Stimulated activated naive CD4-positive, alpha-beta T cell treated with Interleukin-2 at 50 U/mL for 16 hours (primary cell): Measurements from ENCODE around the gene ABCC3.

Experiments used
- DNase-seq: peaks from one replicate; lab custom pipeline; 2025; lab: John Stamatoyannopoulos, UW

ABCC3 gene

GRCh38 chr17:50642722-50643656 lies 8.3 kb downstream of the ABCC3 start:
- DNase-seq: no peak

DNA sequence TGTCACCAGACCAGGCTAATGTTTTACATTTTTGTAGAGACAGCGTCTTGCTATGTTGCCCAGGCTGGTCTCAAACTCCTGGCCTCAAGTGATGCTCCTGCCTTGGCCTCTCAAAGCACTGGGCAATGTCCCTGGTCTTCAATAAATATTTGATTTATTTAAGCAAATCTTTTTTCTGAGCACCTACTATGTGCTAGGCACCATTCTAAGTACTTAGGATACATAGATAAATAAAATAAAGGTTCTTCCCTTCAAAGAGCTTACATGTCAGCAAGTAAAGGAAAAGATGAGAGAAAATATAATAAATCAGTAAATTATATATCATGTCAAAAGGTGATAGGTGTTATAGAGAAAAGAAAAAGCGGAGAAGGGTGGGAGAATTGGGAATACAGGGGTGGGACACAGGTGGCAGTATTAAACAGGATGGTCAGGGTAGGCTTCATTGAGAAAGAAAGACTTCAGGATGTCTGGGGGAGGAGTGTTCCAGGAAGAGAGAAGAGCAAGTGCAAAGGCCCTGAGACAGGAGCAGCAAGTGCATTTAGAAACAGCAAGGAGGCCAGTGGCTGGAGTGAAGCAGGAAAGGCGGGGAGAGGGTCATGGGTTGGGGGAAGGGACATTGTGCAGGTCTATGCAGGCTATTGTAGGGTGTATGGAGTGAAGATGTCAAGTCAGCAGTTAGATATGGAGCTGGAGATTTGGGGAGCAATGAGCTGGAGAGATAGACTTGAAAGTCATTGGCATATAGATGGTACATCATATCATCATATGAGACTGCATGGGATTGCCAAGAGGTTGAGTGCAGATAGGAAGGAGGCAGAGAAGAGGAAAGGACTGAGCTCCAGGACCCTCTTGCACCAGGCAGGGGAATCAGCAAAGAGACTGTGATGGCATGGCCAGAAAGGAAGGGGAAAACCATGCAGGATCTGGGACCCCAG lies 11.3 kb downstream of the ABCC3 start:
- no peak for DNase-seq

DNA sequence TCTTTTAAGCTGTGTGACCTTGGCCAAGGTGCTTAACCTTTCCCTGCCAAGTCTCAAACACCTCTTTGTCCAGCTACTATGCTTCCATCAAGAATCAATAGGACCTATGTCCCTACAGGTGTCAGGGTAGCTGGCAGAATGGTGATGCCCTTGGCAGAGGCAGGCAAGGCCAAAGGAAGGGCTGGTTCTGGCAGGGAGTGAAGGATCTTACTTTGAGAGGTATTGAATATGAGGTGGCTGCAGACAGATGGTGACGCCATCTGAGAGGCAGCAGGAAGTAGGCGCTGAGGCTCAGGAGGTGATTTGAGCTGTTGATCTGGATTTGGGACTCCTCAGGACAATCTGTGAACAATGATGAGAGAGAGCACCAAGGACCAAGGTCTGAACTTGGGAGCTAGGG lies 12.5 kb downstream of the ABCC3 start:
- no peak for DNase-seq

DNA sequence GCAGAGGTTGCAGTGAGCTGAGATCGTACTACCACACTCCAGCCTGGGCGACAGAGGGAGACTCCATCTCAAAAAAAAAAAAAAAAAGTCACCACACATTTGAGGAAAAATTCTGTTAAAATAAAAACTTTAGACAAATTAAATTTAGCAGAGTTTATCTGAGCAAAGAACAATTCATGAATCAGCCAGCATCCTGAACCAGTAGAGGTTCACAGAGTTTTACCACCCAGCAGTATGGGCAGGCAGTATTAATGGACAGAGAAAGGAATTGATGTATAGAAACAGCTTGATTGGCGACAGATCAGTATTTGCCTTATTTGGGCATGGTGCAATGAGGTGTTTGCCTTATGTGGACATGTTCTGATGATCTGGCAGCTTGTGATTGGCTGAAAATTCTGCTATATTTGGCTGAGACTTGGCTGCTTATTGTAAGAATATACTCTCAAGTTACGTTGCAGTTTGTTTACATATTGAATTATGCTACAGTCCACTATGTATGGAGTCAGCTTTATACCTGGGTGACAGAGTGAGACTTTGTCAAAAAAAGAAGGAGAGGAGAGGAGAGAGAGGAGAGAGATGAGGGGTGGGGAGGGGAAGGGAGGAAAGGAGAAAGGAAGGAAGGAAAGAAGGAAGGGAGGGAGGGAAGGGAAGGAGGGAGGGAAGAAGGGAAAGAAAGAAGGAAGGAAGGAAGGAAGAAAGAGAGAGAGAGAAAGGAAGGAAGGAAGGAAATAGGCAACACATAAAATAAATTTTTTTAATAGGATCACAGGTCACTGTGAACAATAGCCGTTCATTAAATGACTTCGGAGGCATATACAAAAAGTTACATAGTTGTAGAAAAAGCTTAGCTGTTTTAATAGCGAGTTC lies 14.6 kb downstream of the ABCC3 start:
- no peak for DNase-seq

GRCh38 chr17:50651661-50652060 lies 17.0 kb downstream of the ABCC3 start:
- no peak for DNase-seq

DNA sequence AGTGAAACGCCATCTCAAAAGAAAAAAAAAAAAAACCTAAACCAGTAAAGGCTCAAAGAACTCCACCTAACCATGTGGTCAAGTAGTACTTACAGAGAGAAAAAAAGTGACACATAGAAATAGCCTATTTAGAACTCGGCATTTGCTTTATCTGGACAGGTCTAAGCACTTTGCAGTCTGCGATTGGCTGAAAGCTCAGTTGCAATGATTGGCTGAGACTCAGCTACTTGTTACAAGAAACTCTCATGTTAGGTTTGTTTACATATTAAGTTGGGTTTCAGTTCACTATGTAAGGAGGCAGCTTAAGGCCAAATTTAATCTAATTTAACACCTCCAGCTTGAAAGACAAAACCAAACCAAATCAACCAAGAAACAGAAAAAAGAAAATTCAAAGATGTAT lies 19.1 kb downstream of the ABCC3 start:
- no peak for DNase-seq

GRCh38 chr17:50656509-50656908 lies 21.8 kb downstream of the ABCC3 start:
- no peak for DNase-seq

DNA sequence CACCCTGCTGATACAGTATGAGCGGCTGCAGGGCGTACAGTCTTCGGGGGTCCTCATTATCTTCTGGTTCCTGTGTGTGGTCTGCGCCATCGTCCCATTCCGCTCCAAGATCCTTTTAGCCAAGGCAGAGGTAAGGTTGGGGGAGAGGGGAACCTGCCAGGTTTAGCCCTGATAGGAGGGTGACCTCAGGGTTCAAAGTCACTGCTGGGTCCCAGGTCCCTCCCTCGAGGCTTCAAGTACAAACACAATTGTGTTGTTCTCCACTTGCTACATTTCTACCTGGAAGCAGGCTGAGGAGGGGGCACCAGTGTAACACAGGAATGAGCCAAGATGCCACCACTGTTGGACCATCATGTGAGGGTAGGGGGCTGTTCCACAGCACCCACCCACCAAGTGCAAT lies 22.4 kb downstream of the ABCC3 start:
- DNase-seq: no peak

DNA sequence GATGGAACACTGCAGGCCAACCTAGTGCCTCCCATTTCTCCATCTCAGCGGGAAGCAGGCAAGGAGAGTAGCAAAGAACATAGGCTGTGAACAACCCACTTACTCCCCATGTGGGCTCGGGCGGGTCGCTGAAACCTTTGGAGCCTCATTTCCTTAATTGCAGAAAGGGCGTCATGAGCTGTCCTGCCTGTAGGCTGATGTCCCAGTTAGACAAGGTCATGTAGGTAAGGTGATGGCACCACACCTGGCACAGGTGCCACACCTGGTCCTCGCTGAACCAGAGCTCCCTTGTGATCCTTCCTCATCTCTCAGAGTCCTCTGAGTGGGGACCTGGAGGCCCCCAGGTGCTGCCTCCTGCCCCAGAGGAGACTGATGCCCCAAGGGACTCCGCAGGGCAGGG lies 22.9 kb downstream of the ABCC3 start:
- no peak for DNase-seq

DNA sequence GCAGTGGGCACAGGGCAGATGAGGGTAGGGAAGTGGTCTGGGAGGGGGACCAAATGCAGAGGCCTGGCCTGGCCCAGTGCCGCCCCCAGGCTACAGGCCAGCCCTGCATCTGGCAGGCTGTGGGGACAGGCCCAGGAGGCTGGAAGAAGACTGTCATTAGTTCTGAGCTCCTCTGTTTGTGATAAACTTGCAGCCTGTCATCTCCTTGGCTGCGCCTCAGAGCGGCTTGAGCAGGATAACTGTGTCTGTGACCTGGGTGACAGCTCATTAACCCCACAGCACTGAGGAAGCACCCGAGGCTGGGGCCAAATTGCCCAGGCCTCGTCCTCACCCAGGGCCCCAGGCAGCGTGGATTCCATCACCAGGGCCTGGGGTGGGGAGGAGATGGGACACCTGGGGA lies 23.9 kb downstream of the ABCC3 start:
- no peak for DNase-seq

DNA sequence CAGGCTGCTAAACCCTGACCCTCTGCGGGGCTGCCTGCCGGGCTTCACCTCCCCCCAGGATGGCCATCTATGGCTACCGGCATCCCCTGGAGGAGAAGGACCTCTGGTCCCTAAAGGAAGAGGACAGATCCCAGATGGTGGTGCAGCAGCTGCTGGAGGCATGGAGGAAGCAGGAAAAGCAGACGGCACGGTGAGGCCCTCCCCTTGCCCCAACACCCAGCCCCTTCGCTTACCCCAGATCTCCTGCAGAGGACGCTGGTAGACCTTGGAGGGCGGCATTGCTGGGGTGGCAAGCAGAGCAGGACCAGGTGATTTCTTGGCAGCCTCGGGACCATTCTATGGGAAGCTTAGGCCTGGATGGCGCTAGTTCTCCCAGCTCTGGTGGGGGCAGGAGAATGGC lies 24.5 kb downstream of the ABCC3 start:
- no peak for DNase-seq

DNA sequence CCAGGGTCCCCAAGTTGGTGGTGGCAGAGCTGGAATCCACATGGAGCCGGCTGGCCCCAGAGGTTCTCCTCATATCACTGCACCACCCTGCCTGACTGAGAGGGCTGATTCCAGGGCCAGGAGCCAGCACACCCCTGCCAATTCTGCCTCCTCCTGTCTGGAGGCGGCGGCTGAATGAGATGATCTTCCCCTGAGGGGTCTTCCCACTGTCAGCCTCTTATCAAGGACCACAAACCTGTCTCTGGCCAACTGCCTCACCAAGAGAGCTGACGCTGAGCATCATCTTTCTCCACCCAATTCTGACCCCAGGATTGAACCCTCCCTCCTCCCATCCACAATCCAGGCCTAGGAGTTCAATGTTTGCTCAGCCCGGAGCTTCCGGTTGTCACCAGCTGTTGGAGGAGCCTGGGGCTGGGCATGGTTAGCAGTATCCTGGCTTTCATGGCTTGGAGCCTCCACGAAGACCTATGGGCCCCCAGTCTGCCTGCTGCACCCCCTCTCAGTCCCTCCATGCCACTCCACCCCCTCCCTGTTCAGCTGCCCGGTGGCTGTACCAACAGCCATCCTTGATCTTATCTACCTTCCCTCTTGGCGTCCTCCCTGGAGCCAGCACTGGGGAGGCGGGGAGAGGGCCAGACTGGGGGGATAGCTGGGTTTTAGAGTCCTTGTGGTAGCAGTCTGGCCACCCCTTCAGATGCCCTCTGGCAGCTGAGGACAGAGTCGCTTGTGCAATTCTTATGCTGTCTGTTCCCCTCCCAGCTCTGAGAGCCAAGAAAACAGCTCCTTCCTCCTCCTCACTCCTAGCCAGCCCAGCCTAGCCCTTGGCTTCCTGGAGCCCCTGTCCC lies 25.6 kb downstream of the ABCC3 start:
- no peak for DNase-seq

DNA sequence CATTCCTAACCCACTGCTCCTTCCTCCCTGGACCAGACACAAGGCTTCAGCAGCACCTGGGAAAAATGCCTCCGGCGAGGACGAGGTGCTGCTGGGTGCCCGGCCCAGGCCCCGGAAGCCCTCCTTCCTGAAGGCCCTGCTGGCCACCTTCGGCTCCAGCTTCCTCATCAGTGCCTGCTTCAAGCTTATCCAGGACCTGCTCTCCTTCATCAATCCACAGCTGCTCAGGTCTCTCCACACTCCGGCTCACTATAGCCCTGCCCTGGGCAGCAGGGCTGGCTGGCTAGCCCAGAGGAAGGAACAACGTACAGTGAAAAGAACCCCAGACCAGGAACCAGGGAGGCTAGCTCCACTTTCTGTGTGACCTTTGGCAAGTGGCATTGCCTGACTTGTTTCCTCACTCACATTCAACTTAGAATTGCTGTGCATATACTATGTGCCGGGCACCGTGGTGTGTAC lies 26.2 kb downstream of the ABCC3 start:
- no peak for DNase-seq

GRCh38 chr17:50661348-50661747 lies 26.7 kb downstream of the ABCC3 start:
- DNase-seq: no peak

DNA sequence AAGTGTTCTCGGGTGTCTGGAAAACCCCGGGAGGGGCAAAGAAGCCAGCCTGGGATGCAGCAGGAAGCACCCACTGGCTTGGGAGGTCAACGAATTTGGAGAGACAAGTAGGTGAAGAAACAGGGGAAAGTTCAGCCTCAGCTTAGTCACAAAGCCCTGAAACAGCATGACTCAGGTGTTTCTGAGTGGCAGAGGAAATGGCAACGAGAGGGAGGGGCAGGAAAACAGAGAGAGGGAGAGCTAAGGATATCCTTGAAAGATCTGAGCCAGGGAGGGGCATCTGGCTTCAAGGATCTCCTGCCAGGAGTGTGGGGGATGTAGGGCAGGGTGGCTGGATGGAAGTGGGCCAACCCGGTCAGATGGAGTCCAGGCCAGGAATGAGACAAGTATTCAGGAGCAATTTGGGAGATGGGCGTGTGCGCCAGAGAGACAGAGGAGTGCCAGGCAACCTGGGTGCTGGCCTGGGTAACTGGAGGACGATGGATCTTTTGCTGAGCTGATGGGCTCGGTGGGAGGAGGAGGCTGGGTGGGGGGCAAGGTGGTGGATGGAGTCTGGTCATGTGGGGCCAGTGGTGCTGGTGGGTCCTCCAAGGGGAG lies 27.2 kb downstream of the ABCC3 start:
- DNase-seq: no peak

DNA sequence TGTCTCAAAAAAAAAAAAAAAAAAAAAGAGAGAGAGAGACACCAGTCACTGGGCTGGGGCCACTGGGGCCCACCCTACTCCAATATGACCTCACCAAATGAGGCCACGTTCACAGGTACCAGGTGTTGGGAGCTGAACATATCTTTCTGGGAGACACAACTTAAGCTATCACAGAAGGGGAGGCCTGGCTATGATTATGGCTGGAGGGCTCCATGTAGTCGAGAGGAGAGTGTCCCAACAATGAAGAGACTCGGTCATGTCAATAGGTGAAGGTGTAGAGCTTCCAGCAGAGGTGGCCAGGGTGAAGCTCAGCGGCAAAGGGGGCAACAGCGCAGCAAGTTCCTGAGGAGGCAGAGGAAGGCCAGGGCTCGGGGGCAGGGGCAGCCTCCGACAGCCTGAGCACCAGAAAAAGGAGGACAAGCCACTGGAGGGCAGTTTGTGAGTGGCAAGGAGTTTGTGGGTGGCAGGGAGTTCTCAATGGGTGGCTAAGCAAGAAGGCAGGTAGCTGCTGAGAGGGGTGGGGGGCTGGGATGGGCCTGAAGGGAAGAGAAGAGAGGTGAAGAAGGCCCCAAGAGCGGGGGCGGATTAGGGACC lies 28.0 kb downstream of the ABCC3 start:
- no peak for DNase-seq

- DNase-seq: no peak
Observed at GRCh38 chr17:50663812-50664374, 29.2 kb downstream of the ABCC3 start.

DNA sequence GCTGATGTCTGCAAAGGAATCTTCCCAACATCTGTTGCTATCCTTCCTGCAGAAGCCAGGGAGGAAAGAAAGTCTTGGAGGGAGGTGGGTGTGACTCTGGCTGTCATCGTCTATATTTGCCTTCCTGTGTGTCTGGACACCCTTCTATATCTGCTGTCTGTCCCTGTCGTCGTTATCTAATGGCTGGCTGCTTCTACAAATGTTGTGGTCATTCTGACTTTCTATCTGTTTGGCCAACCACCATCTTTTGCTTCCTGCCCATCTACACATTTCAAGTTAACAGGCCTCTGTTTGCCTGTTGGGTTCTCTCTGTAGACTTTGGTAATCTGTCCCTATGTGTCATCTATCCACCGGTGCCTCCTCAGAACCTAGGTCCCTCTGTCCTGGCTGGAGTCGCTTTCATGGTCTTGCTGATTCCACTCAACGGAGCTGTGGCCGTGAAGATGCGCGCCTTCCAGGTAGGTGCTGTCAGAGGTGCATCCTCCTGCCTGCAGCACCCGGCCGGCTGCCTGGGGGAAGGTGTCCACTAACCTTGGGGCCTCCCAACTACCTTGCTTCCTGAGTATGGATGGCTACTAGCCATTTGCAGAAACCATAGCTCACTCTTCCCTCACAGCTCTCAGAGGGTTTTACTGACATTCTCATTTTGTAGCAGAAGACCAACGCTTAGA lies 30.2 kb downstream of the ABCC3 start:
- no peak for DNase-seq

DNA sequence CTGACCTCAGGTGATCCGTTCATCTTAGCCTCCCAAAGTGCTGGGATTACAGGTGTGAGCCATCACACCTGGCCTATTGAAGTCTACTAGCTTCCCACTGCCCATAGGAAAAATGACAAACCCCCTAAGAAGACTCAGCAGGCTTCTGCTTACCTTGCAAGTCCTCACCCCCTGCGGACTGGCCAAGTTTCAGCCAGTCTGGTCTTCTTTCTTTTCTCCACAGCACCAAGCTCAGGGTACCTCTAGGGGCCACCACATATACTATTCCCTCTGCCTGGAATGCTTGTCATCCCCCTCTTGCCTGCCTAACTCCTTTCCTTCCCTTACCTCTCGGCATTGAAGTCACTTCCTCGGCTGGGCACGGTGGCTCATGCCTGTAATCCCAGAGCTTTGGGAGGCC lies 31.2 kb downstream of the ABCC3 start:
- no peak for DNase-seq
